Measurements from ENCODE around the gene EIF2S3B.

- TF ChIP-seq POLR2A (IDR thresholded peaks at IDR 0.05) = no peak
- TF ChIP-seq POLR2AphosphoS5 (IDR thresholded peaks at IDR 0.05) = no peak
- no peak for TF ChIP-seq CTCF (IDR thresholded peaks at IDR 0.05)
- no peak for TF ChIP-seq EP300 (IDR thresholded peaks at IDR 0.05)
These were observed 39.4 kb upstream of the EIF2S3B start for GRCh38 chr12:10466311-10466710.

Measured in suprapubic skin (tissue), 4 donors.